Neural cell (in vitro differentiated cells): ENCODE data around the gene WDR38. TPM values are rescaled to one million over a fixed set of nuclear protein-coding genes. Genes with fewer than 3 reads are reported as not detected.
"Not testable (repeated sequence)": the region's sequence is repeated elsewhere in the genome, so short reads cannot be mapped to it uniquely, and the experiment has no call there.

ENCODE experiments used
- H2AFZ ChIP-seq: fragments of 200-600, 300-800 bp; sonication (generic), shearing (Covaris generic); 2 replicates; pipeline ENCODE4 v1.6.0; 2014; ENCODE audit warnings: low read depth, mild to moderate bottlenecking, antibody characterized with exemption, low read length, moderate library complexity
- H3F3A ChIP-seq: fragments of 200-600 bp; shearing (Covaris generic); 2 replicates; pipeline ENCODE4 v1.6.1; 2016; ENCODE audit warnings: mild to moderate bottlenecking, moderate library complexity, mixed read lengths, antibody characterized with exemption, low read length; ENCODE audit not compliant: insufficient read depth, poor library complexity, severe bottlenecking
- H3K27ac ChIP-seq: fragments of 200-600, 300-800 bp; sonication (generic), shearing (Covaris generic); 2 replicates; pipeline ENCODE4 v1.5.1; 2014; ENCODE audit warnings: mild to moderate bottlenecking, low read length, moderate library complexity
- H3K27me3 ChIP-seq: fragments of 300-800, 200-600 bp; sonication (generic), shearing (Covaris generic); 2 replicates; pipeline ENCODE4 v1.6.0; 2014; ENCODE audit warnings: mild to moderate bottlenecking, low read depth, low read length, moderate library complexity; ENCODE audit not compliant: insufficient read depth
- H3K36me3 ChIP-seq: fragments of 300-800, 200-600 bp; sonication (generic), shearing (Covaris generic); 2 replicates; pipeline ENCODE4 v1.5.1; 2014; ENCODE audit warnings: mild to moderate bottlenecking, antibody characterized with exemption, low read length, moderate library complexity; ENCODE audit not compliant: insufficient read depth
- H3K4me2 ChIP-seq: fragments of 300-800, 200-600 bp; sonication (generic), shearing (Covaris generic); 2 replicates; pipeline ENCODE4 v1.6.0; 2014; ENCODE audit warnings: mild to moderate bottlenecking, low read length
- H3K4me3 ChIP-seq: fragments of 300-800, 200-600 bp; sonication (generic), shearing (Covaris generic); 2 replicates; pipeline ENCODE4 v1.5.1; 2014; ENCODE audit warnings: mild to moderate bottlenecking, low read length, moderate library complexity
- H3K79me2 ChIP-seq: fragments of 200-600 bp; shearing (Covaris generic); replicated peaks from 2 replicates; pipeline ENCODE4 v1.6.0; 2014; ENCODE audit warnings: mild to moderate bottlenecking, low read length, moderate library complexity; ENCODE audit not compliant: insufficient read depth
- H3K9ac ChIP-seq: fragments of 300-800, 200-600 bp; sonication (generic), shearing (Covaris generic); 2 replicates; pipeline ENCODE4 v1.6.1; 2016; ENCODE audit warnings: mild to moderate bottlenecking, low read length, mixed read lengths
- H3K9me2 ChIP-seq: fragments of 200-600 bp; shearing (Covaris generic); 2 replicates; pipeline ENCODE4 v1.6.1; 2016; ENCODE audit warnings: mild to moderate bottlenecking, low read length, mixed read lengths; ENCODE audit not compliant: insufficient read depth
- H3K9me3 ChIP-seq: fragments of 200-600, 300-800 bp; sonication (generic), shearing (Covaris generic); 2 replicates; pipeline ENCODE4 v1.6.1; 2016; ENCODE audit warnings: mild to moderate bottlenecking, mixed run types, low read length, moderate library complexity, mixed read lengths
- H4K20me1 ChIP-seq: fragments of 200-600 bp; shearing (Covaris generic); 2 replicates; pipeline ENCODE4 v1.6.1; 2016; ENCODE audit warnings: mild to moderate bottlenecking, mixed run types; ENCODE audit not compliant: insufficient read depth
- EP300 ChIP-seq: fragments of 450-650 bp; conservative IDR thresholded peaks from 2 replicates; pipeline ENCODE4 v1.6.1; 2014; ENCODE audit warnings: antibody characterized with exemption, mild to moderate bottlenecking, moderate library complexity; ENCODE audit not compliant: poor library complexity, severe bottlenecking
- EZH2 ChIP-seq: fragments of 200-600, 300-800 bp; shearing (Covaris generic), sonication (generic); IDR thresholded peaks from 2 replicates; pipeline ENCODE4 v1.6.1; 2014; ENCODE audit warnings: antibody characterized with exemption, low read length, borderline replicate concordance, mild to moderate bottlenecking; ENCODE audit not compliant: insufficient read depth, poor library complexity, severe bottlenecking
- MXI1 ChIP-seq: fragments of 450-650 bp; conservative IDR thresholded peaks from 2 replicates; pipeline ENCODE4 v1.6.1; 2014; ENCODE audit warnings: antibody characterized with exemption, mild to moderate bottlenecking; ENCODE audit not compliant: poor library complexity, severe bottlenecking
- POLR2AphosphoS5 ChIP-seq: IDR thresholded peaks from 2 replicates; pipeline ENCODE4 v1.6.1; 2012
- RAD21 ChIP-seq: fragments of 450-650 bp; conservative IDR thresholded peaks from 2 replicates; pipeline ENCODE4 v1.6.1; 2014; ENCODE audit warnings: antibody characterized with exemption, mild to moderate bottlenecking, moderate library complexity
- SMC3 ChIP-seq: fragments of 450-650 bp; conservative IDR thresholded peaks from 2 replicates; pipeline ENCODE4 v1.6.1; 2014; ENCODE audit warnings: antibody characterized with exemption, mild to moderate bottlenecking, moderate library complexity; ENCODE audit not compliant: poor library complexity
- TAF1 ChIP-seq: IDR thresholded peaks from 2 replicates; pipeline ENCODE4 v1.6.1; 2012; ENCODE audit warnings: low read depth
- polyA plus RNA-seq: library from polyadenylated mRNA; depleted of rRNA; stranded (reverse); fragments of >200 nt; gene quantifications from 2 replicates; pipeline ENCODE4 v1.2.3, GENCODE V29; 2014
- TF ChIP-seq, protein P1 (sequence below): IDR thresholded peaks from 2 replicates; pipeline ENCODE4 v1.6.1; 2012; ENCODE audit warnings: borderline replicate concordance
- TF ChIP-seq, protein P2 (sequence below): fragments of 450-650 bp; IDR thresholded peaks from 2 replicates; pipeline ENCODE4 v1.5.1; 2014; ENCODE audit warnings: antibody characterized with exemption, mild to moderate bottlenecking, moderate library complexity; ENCODE audit not compliant: poor library complexity, severe bottlenecking

The WDR38 gene
- polyA plus RNA-seq, 1 donor from 2014 or later, result not detected

DNA sequence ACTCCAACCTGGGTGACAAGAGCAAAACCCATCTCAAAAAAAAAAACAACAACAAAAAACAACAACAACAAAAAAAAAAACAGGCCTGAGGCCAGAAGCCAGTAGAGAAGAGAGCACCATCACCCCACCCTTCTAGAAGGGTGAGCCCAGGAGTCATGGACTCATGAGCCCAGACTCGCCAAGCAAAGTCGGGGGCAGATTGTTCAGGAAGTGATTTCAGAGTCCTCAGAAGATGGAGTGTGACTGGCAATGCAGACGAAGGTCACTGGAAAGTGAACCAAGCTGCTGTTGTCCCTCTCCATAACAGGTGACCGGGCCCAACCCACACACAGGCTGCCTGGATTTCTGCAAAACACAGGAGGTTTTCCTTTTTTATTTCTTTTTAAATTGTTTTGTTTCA is 9.0 kb upstream of the WDR38 start:
- no peaks in the 10 kb centered on the region for H3K9me3 ChIP-seq
- TF ChIP-seq MXI1, result no peak
- no peak for TF ChIP-seq POLR2AphosphoS5
- TF ChIP-seq EP300, result no peak
- TF ChIP-seq EZH2, result no peak
- TF ChIP-seq RAD21, result no peak
- no peak for TF ChIP-seq SMC3
- TF ChIP-seq, protein P1, sequence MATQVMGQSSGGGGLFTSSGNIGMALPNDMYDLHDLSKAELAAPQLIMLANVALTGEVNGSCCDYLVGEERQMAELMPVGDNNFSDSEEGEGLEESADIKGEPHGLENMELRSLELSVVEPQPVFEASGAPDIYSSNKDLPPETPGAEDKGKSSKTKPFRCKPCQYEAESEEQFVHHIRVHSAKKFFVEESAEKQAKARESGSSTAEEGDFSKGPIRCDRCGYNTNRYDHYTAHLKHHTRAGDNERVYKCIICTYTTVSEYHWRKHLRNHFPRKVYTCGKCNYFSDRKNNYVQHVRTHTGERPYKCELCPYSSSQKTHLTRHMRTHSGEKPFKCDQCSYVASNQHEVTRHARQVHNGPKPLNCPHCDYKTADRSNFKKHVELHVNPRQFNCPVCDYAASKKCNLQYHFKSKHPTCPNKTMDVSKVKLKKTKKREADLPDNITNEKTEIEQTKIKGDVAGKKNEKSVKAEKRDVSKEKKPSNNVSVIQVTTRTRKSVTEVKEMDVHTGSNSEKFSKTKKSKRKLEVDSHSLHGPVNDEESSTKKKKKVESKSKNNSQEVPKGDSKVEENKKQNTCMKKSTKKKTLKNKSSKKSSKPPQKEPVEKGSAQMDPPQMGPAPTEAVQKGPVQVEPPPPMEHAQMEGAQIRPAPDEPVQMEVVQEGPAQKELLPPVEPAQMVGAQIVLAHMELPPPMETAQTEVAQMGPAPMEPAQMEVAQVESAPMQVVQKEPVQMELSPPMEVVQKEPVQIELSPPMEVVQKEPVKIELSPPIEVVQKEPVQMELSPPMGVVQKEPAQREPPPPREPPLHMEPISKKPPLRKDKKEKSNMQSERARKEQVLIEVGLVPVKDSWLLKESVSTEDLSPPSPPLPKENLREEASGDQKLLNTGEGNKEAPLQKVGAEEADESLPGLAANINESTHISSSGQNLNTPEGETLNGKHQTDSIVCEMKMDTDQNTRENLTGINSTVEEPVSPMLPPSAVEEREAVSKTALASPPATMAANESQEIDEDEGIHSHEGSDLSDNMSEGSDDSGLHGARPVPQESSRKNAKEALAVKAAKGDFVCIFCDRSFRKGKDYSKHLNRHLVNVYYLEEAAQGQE, result no peak
- TF ChIP-seq TAF1, result no peak
- TF ChIP-seq, protein P2, sequence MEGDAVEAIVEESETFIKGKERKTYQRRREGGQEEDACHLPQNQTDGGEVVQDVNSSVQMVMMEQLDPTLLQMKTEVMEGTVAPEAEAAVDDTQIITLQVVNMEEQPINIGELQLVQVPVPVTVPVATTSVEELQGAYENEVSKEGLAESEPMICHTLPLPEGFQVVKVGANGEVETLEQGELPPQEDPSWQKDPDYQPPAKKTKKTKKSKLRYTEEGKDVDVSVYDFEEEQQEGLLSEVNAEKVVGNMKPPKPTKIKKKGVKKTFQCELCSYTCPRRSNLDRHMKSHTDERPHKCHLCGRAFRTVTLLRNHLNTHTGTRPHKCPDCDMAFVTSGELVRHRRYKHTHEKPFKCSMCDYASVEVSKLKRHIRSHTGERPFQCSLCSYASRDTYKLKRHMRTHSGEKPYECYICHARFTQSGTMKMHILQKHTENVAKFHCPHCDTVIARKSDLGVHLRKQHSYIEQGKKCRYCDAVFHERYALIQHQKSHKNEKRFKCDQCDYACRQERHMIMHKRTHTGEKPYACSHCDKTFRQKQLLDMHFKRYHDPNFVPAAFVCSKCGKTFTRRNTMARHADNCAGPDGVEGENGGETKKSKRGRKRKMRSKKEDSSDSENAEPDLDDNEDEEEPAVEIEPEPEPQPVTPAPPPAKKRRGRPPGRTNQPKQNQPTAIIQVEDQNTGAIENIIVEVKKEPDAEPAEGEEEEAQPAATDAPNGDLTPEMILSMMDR, result no peak
- no peaks in the 10 kb centered on the region for H3K36me3 ChIP-seq
- H3K4me3 ChIP-seq, result no peak overlapping the region
- no peaks in the 10 kb centered on the region for H4K20me1 ChIP-seq
- no peaks in the 10 kb centered on the region for H3F3A ChIP-seq
- H3K9me2 ChIP-seq, result no peaks in the 10 kb centered on the region
- H3K79me2 ChIP-seq, result no peaks in the 10 kb centered on the region
- H2AFZ ChIP-seq, result no peak overlapping the region
- no peaks in the 10 kb centered on the region for H3K27me3 ChIP-seq
- no peak overlapping the region for H3K4me2 ChIP-seq
- no peak overlapping the region for H3K9ac ChIP-seq
- no peak overlapping the region for H3K27ac ChIP-seq

DNA sequence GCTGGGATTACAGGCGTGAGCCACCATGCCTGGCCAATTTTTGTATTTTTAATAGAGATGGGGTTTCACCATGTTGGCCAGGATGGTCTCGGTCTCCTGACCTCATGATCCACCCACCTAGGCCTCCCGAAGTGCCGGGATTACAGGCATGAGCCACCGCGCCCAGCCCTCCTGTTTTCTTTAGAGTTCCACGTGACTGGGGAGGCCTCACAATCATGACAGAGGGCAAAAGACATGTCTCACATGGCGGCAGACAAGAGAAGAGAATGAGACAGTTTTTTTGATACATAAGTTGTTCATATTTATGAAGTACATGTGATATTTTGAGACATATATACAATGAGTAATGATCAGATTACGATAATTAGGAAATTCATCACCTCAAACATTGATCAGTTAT is 6.8 kb upstream of the WDR38 start:
- not testable (repeated sequence) for H3K36me3 ChIP-seq, H3K27me3 ChIP-seq, H2AFZ ChIP-seq, H3K9me3 ChIP-seq, H4K20me1 ChIP-seq, H3K79me2 ChIP-seq, H3K27ac ChIP-seq, H3K9me2 ChIP-seq, H3K9ac ChIP-seq, H3K4me3 ChIP-seq, H3F3A ChIP-seq, H3K4me2 ChIP-seq

DNA sequence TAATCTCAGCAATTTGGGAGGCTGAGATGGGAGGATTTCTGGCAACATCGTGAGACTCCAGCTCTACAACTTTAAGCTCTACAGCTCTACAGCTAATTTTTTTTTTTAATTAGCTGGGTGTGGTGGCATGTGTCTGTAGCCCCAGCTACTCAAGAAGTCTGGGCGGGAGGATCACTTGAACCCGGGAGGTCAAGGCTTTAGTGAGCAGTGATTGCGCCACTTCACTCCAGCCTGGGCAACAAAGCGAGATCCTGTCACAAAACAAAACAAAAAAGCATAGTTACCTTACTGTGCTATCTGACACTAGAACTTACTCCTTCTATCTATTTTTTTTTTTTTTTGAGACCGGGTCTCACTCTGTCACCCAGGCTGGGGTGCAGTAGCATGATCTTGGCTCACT is 6.3 kb upstream of the WDR38 start:
- Histone ChIP-seq H3K79me2 (no peaks in the 10 kb centered on the region), H3K27ac (no peak overlapping the region), H3K9ac (no peak overlapping the region)

More for the DNA sequence above, 6.3 kb upstream of the WDR38 start:
- no peaks in the 10 kb centered on the region for H3F3A ChIP-seq
- H3K36me3 ChIP-seq, result no peaks in the 10 kb centered on the region
- no peak overlapping the region for H3K4me2 ChIP-seq
- H3K27me3 ChIP-seq, result no peaks in the 10 kb centered on the region
- H3K4me3 ChIP-seq, result no peak overlapping the region
- no peaks in the 10 kb centered on the region for H4K20me1 ChIP-seq
- no peak overlapping the region for H2AFZ ChIP-seq
- H3K9me3 ChIP-seq, result no peaks in the 10 kb centered on the region
- TF ChIP-seq EP300 (no peak), POLR2AphosphoS5 (no peak), EZH2 (no peak), SMC3 (no peak), TAF1 (no peak)
- TF ChIP-seq, protein P2, result no peak
- TF ChIP-seq, protein P1, result no peak
- no peaks in the 10 kb centered on the region for H3K9me2 ChIP-seq
